ENCODE measurements around the gene CASP8. TPM values are rescaled to one million over a fixed set of nuclear protein-coding genes. Genes with fewer than 3 reads are reported as not detected.

The CASP8 gene
- total and polyA plus RNA-seq, 2 of the 8 experiments (the other 6 are each of a cell fraction or from before 2014, with no cell fraction given) = 2.3 to 3.6 TPM

DNA sequence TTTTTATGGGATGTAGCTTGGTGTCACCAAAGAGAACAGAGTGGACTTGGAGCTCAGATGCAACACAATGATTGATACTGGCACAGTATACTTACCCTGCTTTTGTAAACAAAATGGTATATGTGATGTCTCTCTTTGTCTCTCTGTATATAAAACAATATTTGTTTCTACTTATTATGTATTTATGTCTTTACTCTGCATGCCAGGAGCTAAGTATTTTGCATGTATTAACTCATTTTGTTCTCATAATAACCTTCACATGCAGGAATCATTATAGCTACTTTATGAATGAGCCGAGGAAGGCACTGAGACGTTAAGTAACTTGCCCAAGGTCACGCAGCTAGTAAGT, 27.9 kb upstream of the CASP8 start (continued):
- TF ChIP-seq USF2 (IDR thresholded peaks at IDR 0.05; ENCODE audit: low read length) (no peak), SIX5 (IDR thresholded peaks at IDR 0.05; ENCODE audit: low read depth, low read length) (no peak), SIN3A (conservative IDR thresholded peaks at IDR 0.05 in 1 of 2, IDR thresholded peaks at IDR 0.05 in 1 of 2; ENCODE audit: low read depth in 1 of 2, low read length in 2 of 2) (no peak), TAF1 (IDR thresholded peaks at IDR 0.05; ENCODE audit: low read depth, low read length) (no peak), CEBPB (IDR thresholded peaks at IDR 0.05; ENCODE audit: low read depth, low read length) (no peak)
